Pancreas (tissue), 10 donors: ENCODE measurements around the gene SASS6. TPM values are rescaled to one million over a fixed set of nuclear protein-coding genes. Genes with fewer than 3 reads are reported as not detected.

Experiments
- ATAC-seq, 4 donors: fragments of 200-7000 bp; cut with Tn5 transposase; one replicate each; pipeline versions ENCODE4 v1.8.0 to v1.9.1; 2020; ENCODE audit warnings: mild to moderate bottlenecking in 4 of 4, moderate library complexity in 4 of 4
- DNase-seq, 6 donors: peaks; one replicate each; pipeline ENCODE4 v3.0.0-alpha.2; 2020
- FAIRE-seq: peaks from 2 replicates; lab custom pipeline; 2012; peaks lifted over from hg19 to GRCh38; lab: Jason Lieb, UNC
- H3K27ac ChIP-seq, 4 donors: fragments of 200-600 bp; sonication (generic); 1 replicate in 3 of 4; 2 replicates in 1 of 4; pipeline versions ENCODE4 v1.5.0 to v1.8.0; 2020
- H3K27me3 ChIP-seq, 4 donors: fragments of 200-600 bp; one replicate each; pipeline ENCODE4 v1.8.0; 2021
- H3K36me3 ChIP-seq, 3 donors: fragments of 200-600 bp; sonication (generic) in 1 of 3; one replicate each; pipeline versions ENCODE4 v1.5.0 to v1.8.0; 2020 to 2021
- H3K4me1 ChIP-seq, 3 donors: fragments of 200-600 bp; one replicate each; pipeline ENCODE4 v1.8.0; 2021
- H3K4me3 ChIP-seq, 4 donors: fragments of 200-600 bp; sonication (generic) in 2 of 4; one replicate each; pipeline versions ENCODE4 v1.5.0 to v1.8.0; 2020 to 2021
- H3K9me3 ChIP-seq, 4 donors: fragments of 200-600 bp; one replicate each; pipeline ENCODE4 v1.8.0; 2021
- WGBS, 2 donors: extraction: QIAGEN DNeasy Blood & Tissue Kit; methylation state at CpG; one replicate each; pipeline ENCODE4 v1.1.7; 2013; 5-methylcytosine and 5-hydroxymethylcytosine counted together
- intact Hi-C, 3 donors: fragments of 100-400 bp; cut with DNase I; formaldehyde crosslinking; loops; one replicate each; pipeline versions ENCODE4 v1.11.1 to v1.14.2; 2022
- polyA plus RNA-seq, 2 donors: library from polyadenylated mRNA; stranded (reverse); fragments of 200-250 nt; gene quantifications; one replicate each; pipeline ENCODE4 v1.2.3, GENCODE V29; 2013
- total RNA-seq, 6 donors: library from RNA; stranded (reverse); fragmentation: NEBNext Ultra II Directional in 4 of 6; extraction: Animal tissue kit (Norgen Biotek cat#: 25700) in 4 of 6; gene quantifications; one replicate each; pipeline versions ENCODE4 v1.2.1 to v1.2.4, GENCODE V29; 2021 to 2023
- TF ChIP-seq, protein P1 (sequence below), 4 donors: fragments of 200-600 bp; sonication (generic) in 3 of 4; IDR thresholded peaks; one replicate each; pipeline versions ENCODE4 v1.5.0 to v1.8.0; 2021; ENCODE audit warnings: antibody characterized with exemption in 4 of 4
- donor health status: healthy with polysubstance abuse.
- donor health status: DM: no; HTN: no; CAD: no; lungs with moderate emphysema.
- donor health status: DM: no; HTN: no; CAD: no.
- donor health status: control.
- donor health status: control.
- donor health status: Bipolar disorder and iron deficiency.
- donor health status: DM: yes; HTN: yes; CAD: no.
- donor health status: DM: no; HTN: no; CAD: no.
- donor health status: DM: no; HTN: no; CAD: no.
- donor health status: DM: yes; HTN: yes; CAD: no.

Gene SASS6
- total and polyA plus RNA-seq, 8 donors = 0.76 to 1.8 (median 1.3) TPM

GRCh38 chr1:100100202-100100601 is 32.5 kb downstream of the SASS6 start:
- DNase-seq = no peak
- Histone ChIP-seq H3K4me1 (no peaks in the 10 kb centered on the region), H3K9me3 (no peaks in the 10 kb centered on the region), H3K4me3 (no peak overlapping the region), H3K27me3 (no peaks in the 10 kb centered on the region), H3K36me3 (peaks cover 0 to 3% (median 0%) of the 10 kb centered on the region in 3 donors), H3K27ac (no peak overlapping the region)
- ATAC-seq = no peak
- TF ChIP-seq, protein P1, sequence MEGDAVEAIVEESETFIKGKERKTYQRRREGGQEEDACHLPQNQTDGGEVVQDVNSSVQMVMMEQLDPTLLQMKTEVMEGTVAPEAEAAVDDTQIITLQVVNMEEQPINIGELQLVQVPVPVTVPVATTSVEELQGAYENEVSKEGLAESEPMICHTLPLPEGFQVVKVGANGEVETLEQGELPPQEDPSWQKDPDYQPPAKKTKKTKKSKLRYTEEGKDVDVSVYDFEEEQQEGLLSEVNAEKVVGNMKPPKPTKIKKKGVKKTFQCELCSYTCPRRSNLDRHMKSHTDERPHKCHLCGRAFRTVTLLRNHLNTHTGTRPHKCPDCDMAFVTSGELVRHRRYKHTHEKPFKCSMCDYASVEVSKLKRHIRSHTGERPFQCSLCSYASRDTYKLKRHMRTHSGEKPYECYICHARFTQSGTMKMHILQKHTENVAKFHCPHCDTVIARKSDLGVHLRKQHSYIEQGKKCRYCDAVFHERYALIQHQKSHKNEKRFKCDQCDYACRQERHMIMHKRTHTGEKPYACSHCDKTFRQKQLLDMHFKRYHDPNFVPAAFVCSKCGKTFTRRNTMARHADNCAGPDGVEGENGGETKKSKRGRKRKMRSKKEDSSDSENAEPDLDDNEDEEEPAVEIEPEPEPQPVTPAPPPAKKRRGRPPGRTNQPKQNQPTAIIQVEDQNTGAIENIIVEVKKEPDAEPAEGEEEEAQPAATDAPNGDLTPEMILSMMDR (IDR thresholded peaks at IDR 0.05) = no peak
- intact Hi-C loops = no loop called here
- WGBS, 2 donors = 55 to 69% methylated on average over 1 of the region's 1 CpG
- no peak for FAIRE-seq

DNA sequence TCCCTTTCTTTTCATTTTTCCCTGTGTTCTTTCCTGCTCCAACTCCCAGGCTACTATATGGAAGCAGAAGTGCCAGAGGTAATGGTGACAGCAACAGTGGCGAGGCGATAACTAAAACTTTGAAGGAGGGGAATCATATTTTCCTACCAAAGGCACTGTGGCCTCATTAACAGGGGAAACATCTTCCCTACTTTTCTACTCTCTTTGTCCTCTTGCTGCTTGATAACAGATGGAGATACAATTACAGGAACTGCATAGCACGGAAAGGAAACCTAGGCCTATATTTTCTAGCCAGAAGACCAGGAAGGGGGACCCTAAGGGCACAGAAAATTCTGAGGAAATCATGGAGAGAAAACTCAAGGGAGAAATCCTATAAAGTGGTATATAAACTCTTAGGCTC is 42.3 kb downstream of the SASS6 start:
- no peak overlapping the region for H3K4me3 ChIP-seq
- WGBS, 2 donors = 94 to 95% methylated on average over 3 of the region's 3 CpGs

DNA sequence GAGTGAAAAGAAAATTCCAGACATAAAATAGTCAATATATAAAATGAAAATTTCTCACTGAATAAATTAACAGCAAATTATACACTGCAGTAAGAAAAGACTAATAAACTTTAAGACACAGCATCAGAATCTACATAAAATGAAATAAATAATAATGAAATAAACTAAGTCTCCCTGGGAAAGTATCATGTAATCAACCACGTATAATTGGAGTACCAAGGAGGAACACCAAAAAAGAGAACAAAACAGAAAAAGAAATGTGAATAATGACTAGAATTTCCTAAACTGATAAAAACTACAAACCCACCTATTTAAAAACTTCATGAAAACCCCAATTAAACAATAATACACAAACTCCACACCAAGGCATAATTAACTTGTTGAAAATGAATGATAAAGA is 43.6 kb downstream of the SASS6 start:
- FAIRE-seq (peak; percentile 75), DNase-seq (no peak), ATAC-seq (no peak)
- intact Hi-C loops = no loop called here
- H3K4me3 ChIP-seq = no peak overlapping the region
- H3K27me3 ChIP-seq = no peaks in the 10 kb centered on the region
- no peaks in the 10 kb centered on the region for H3K4me1 ChIP-seq
- no peak overlapping the region for H3K27ac ChIP-seq
- no peaks in the 10 kb centered on the region for H3K9me3 ChIP-seq
- 93 to 100% methylated on average over 1 of the region's 1 CpG for WGBS, 2 donors
- TF ChIP-seq, protein P1 (IDR thresholded peaks at IDR 0.05) = no peak
- peaks cover 0 to 2% (median 0%) of the 10 kb centered on the region in 3 donors for H3K36me3 ChIP-seq

More for the DNA sequence above, 42.3 kb downstream of the SASS6 start:
- intact Hi-C loops = no loop called here
- ATAC-seq = no peak
- no peaks in the 10 kb centered on the region for H3K4me1 ChIP-seq
- no peaks in the 10 kb centered on the region for H3K36me3 ChIP-seq
- DNase-seq = no peak
- H3K27me3 ChIP-seq = no peaks in the 10 kb centered on the region
- H3K27ac ChIP-seq = no peak overlapping the region
- TF ChIP-seq, protein P1 (IDR thresholded peaks at IDR 0.05) = no peak
- no peak for FAIRE-seq
- H3K9me3 ChIP-seq = no peaks in the 10 kb centered on the region

DNA sequence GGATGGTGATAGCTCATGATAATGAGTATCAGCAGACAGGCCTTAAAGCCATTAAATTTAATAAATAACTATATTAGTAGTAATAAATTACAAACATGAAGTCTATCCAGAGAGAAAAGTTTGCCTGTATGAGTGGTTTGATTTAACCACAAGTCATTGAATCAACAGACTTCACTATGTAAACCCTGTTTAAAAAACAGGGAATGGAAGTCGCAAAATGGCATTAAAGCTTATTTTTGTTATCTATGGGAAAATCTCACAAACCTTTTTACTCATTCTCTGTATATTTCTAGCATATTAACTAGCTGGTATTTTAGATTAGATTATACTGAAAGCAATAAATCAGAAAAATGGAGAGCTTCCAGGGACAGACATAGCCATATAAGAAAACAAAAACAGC is 45.3 kb downstream of the SASS6 start:
- ATAC-seq (peak in 1 of 4 donors; percentile 18), FAIRE-seq (no peak), DNase-seq (no peak)
- no peak overlapping the region for H3K4me3 ChIP-seq
- H3K36me3 ChIP-seq = peaks cover 0 to 8% (median 0%) of the 10 kb centered on the region in 3 donors
- H3K27ac ChIP-seq = no peak overlapping the region
- H3K9me3 ChIP-seq = no peaks in the 10 kb centered on the region
- 71 to 76% methylated on average over 1 of the region's 1 CpG for WGBS, 2 donors
- H3K27me3 ChIP-seq = no peaks in the 10 kb centered on the region
- intact Hi-C loops = no loop called here
- no peaks in the 10 kb centered on the region for H3K4me1 ChIP-seq
- TF ChIP-seq, protein P1 (IDR thresholded peaks at IDR 0.05) = no peak

DNA sequence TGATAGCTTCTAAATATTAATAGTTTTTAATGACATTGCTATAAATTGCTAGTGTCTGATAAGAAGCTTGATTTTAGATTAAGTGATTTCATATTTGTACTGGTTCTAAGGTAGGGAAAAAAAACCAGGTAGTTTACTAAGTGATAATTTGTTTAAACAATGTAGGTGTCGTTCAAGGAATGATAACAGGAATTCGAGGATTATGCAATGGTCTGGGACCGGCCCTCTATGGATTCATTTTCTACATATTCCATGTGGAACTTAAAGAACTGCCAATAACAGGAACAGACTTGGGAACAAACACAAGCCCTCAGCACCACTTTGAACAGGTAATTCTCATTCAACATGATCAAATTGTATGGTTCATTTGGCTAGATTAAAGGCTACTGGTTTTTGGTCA is 52.4 kb downstream of the SASS6 start:
- Histone ChIP-seq H3K4me3 (no peak overlapping the region), H3K36me3 (peaks cover 0 to 34% (median 13%) of the 10 kb centered on the region in 3 donors), H3K27me3 (no peaks in the 10 kb centered on the region), H3K9me3 (no peaks in the 10 kb centered on the region), H3K4me1 (peaks cover 0 to 3% (median 3%) of the 10 kb centered on the region in 3 donors), H3K27ac (no peak overlapping the region)
- FAIRE-seq (no peak), ATAC-seq (no peak), DNase-seq (no peak)
- intact Hi-C loops = no loop called here
- WGBS, 2 donors = 19 to 23% methylated on average over 3 of the region's 3 CpGs
- TF ChIP-seq, protein P1 (IDR thresholded peaks at IDR 0.05) = no peak
